Astrocyte of the cerebellum (primary cell): Measurements from ENCODE around the gene TRPT1.
A peak's percentile ranks its signal among the peaks of the same experiment; 100 is the strongest.

Experiments
- DNase-seq: peaks from one replicate; pipeline ENCODE4 v3.0.0-alpha.2; 2011; ENCODE audit warnings: low read depth
- H3K4me3 ChIP-seq: 2 replicates; pipeline ENCODE4 v1.5.1; 2011; ENCODE audit warnings: mild to moderate bottlenecking, low read depth, low read length, moderate library complexity
- in situ Hi-C: cut with HindIII; loops from 2 replicates; pipeline ENCODE4 v1.10.0; 2017; ENCODE audit warnings: low sequenced_read_pairs
- TF ChIP-seq, protein P1 (sequence below): IDR thresholded peaks from 2 replicates; pipeline ENCODE4 v1.5.1; 2012; ENCODE audit warnings: low read length, low read depth, moderate library complexity, mild to moderate bottlenecking; ENCODE audit errors: missing control alignments

Gene TRPT1

GRCh38 chr11:64234647-64235379, 8.8 kb upstream of the TRPT1 start:
- TF ChIP-seq, protein P1, sequence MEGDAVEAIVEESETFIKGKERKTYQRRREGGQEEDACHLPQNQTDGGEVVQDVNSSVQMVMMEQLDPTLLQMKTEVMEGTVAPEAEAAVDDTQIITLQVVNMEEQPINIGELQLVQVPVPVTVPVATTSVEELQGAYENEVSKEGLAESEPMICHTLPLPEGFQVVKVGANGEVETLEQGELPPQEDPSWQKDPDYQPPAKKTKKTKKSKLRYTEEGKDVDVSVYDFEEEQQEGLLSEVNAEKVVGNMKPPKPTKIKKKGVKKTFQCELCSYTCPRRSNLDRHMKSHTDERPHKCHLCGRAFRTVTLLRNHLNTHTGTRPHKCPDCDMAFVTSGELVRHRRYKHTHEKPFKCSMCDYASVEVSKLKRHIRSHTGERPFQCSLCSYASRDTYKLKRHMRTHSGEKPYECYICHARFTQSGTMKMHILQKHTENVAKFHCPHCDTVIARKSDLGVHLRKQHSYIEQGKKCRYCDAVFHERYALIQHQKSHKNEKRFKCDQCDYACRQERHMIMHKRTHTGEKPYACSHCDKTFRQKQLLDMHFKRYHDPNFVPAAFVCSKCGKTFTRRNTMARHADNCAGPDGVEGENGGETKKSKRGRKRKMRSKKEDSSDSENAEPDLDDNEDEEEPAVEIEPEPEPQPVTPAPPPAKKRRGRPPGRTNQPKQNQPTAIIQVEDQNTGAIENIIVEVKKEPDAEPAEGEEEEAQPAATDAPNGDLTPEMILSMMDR, result no peak
- in situ Hi-C loops, result no loop called here
- H3K4me3 ChIP-seq, result peak overlapping the region; percentile 61
- no peak for DNase-seq

- in situ Hi-C loops, result no loop called here
- TF ChIP-seq, protein P1, result no peak
- no peak for DNase-seq
- peak within 1 kb of the TSS; percentile 61 for H3K4me3 ChIP-seq
These were observed 8.1 kb upstream of the TRPT1 start, which contains the start of gene VEGFB for GRCh38 chr11:64233913-64234586. Gene VEGFB (plus strand): TSS chr11:64234584. CDS start chr11:64234834, 250 bp downstream.

GRCh38 chr11:64232967-64233315, 7.0 kb upstream of the TRPT1 start:
- no peak overlapping the region for H3K4me3 ChIP-seq
- in situ Hi-C loops, result no loop called here
- no peak for DNase-seq
- TF ChIP-seq, protein P1, result no peak

DNA sequence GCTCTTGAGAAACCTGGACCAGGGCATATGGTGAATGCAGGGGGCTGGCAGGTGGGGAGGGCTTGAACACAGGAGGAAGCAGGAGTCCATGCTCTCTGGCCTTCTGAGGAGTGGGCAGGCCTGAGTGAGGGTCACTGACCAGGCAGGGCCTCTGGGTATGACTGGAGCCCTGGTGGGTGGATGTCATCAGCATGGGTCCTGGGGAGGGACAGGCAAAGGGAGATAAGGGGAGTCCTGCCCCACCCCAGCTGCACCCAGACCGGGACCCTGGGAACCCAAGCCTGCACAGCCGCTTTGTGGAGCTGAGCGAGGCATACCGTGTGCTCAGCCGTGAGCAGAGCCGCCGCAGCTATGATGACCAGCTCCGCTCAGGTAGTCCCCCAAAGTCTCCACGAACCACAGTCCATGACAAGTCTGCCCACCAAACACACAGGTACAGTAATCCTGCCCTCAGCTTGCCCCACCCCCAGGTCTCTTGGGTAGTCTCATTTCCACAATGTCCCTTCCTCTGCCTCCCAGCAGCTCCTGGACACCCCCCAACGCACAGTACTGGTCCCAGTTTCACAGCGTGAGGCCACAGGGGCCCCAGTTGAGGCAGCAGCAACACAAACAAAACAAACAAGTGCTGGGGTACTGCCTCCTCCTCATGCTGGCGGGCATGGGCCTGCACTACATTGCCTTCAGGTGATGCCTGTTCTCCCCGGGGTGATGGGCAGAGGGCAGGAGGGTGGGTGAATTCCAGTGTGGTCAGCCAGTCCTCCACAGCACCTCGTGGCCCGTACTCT, 6.4 kb upstream of the TRPT1 start:
- TF ChIP-seq, protein P1, result no peak
- DNase-seq, result no peak
- H3K4me3 ChIP-seq, result no peak overlapping the region
- in situ Hi-C loops, result no loop called here

DNA sequence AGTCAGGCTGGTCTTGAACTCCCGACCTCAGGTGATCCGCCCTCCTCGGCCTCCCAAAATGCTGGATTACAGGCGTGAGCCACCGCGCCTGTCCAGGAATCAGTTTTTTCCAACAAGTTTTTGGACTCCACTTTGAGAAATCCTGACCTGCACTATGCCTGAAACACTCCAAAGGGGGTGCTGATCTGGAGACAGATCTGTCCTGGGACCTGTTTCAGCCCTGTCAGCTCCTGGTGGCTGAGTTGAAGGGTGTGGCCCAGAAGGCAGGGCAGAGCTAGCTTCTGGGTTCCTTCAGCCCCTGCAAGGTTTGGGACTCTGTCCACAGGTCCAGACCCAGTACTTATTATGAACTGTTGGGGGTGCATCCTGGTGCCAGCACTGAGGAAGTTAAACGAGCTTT, 5.6 kb upstream of the TRPT1 start:
- TF ChIP-seq, protein P1, result no peak
- no peak overlapping the region for H3K4me3 ChIP-seq
- no peak for DNase-seq
- in situ Hi-C loops, result no loop called here

DNA sequence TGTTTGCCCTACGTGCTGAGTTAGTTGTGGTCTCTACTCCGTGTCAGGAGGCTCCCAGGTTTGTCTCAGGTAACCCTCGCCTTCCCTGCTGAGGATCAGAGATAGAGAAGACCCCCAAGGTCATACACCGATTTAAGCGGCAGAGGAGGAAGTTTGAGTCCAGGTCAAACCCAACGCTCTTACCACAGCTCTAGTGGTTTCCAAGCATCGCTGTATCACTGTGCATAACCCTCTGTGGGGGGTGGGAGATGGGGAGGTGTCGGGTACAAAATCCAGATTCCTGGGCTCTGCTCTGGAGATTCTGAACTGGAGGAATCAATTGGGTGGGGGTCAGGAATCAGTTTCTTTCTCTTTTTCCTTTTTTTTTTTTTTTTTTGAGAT, 5.0 kb upstream of the TRPT1 start:
- in situ Hi-C loops, result no loop called here
- peak overlapping the region; percentile 70 for H3K4me3 ChIP-seq
- TF ChIP-seq, protein P1, result no peak
- no peak for DNase-seq
